HepG2 (cell line): ENCODE data around the gene POFUT1. TPM values are rescaled to one million over a fixed set of nuclear protein-coding genes. Genes with fewer than 3 reads are reported as not detected.

Experiments used
- ATAC-seq: fragments of 200-7000 bp; cut with Tn5 transposase; 3 replicates; pipeline ENCODE4 v1.9.1; 2020; ENCODE audit warnings: mild to moderate bottlenecking, moderate library complexity
- BruUV-seq: library from RNA; stranded (reverse); fragments of 400-500 nt; replicated peaks from 2 replicates; lab custom pipeline; 2021; lab: Mats Ljungman, UMichigan
- CTCF ChIA-PET: fragments of 300-600 bp; formaldehyde crosslinking; extraction: SDS; loops from one replicate; lab custom pipeline; 2021; ENCODE audit warnings: low total read pairs, inconsistent platforms, low intra/inter-chr PET ratio; lab: Yijun Ruan, JAX
- POLR2A ChIA-PET: fragments of 350-600 bp; sonication (Branson Sonifier 250); formaldehyde crosslinking; loops from one replicate; lab custom pipeline; 2020; ENCODE audit warnings: antibody characterized with exemption, inconsistent platforms; lab: Yijun Ruan, JAX
- DNase-seq: peaks from one replicate; pipeline ENCODE4 v3.0.0-alpha.2; 2015; ENCODE audit warnings: low spot score
- FAIRE-seq: peaks from 3 replicates; lab custom pipeline; 2011; peaks lifted over from hg19 to GRCh38; lab: Jason Lieb, UNC
- H2AFZ ChIP-seq: one replicate; pipeline ENCODE4 v1.6.1; 2011; ENCODE audit warnings: low read length, inconsistent platforms
- H3K27ac ChIP-seq: fragments of 300-600 bp; 3 replicates; pipeline ENCODE4 v1.8.0; 2011; ENCODE audit warnings: mixed run types, mild to moderate bottlenecking, mixed read lengths, low read length, inconsistent platforms; ENCODE audit not compliant: insufficient read depth; ENCODE audit errors: extremely low read length
- H3K27me3 ChIP-seq, 2 experiments: fragments of 200-600 bp in 1 of 2; 2 replicates in 1 of 2; 3 replicates in 1 of 2; pipeline versions ENCODE4 v1.6.0 to v1.8.0; 2011; ENCODE audit warnings: low read length in 2 of 2, mild to moderate bottlenecking in 2 of 2, moderate library complexity in 2 of 2, inconsistent platforms in 1 of 2; ENCODE audit not compliant: insufficient read depth in 2 of 2, control insufficient read depth in 1 of 2
- H3K36me3 ChIP-seq, 2 experiments: fragments of 200-600 bp in 1 of 2; replicated peaks in 1 of 2; 2 replicates in 1 of 2; 3 replicates in 1 of 2; pipeline versions ENCODE4 v1.5.1 to v1.8.0; 2011; ENCODE audit warnings: low read length in 2 of 2, inconsistent platforms in 1 of 2; ENCODE audit not compliant: insufficient read depth in 2 of 2, control insufficient read depth in 1 of 2
- H3K4me1 ChIP-seq: 2 replicates; pipeline ENCODE4 v1.5.1; 2012; ENCODE audit warnings: low read length, inconsistent platforms; ENCODE audit not compliant: insufficient read depth
- H3K4me2 ChIP-seq: 2 replicates; pipeline ENCODE4 v1.6.0; 2011; ENCODE audit warnings: low read depth, low read length, inconsistent platforms
- H3K4me3 ChIP-seq, 3 experiments: fragments of 200-600 bp in 1 of 3; sonication (generic), shearing (Covaris generic) in 1 of 3; replicated peaks in 1 of 3; 2 replicates each; pipeline ENCODE4 v1.5.1; 2011 to 2016; ENCODE audit warnings: low read length in 3 of 3, inconsistent platforms in 2 of 3, low read depth in 2 of 3, mild to moderate bottlenecking in 2 of 3, control low read depth in 1 of 3, mixed read lengths in 1 of 3; ENCODE audit not compliant: insufficient read depth in 1 of 3
- H3K79me2 ChIP-seq: one replicate; pipeline ENCODE4 v1.6.1; 2011; ENCODE audit warnings: low read length, inconsistent platforms; ENCODE audit not compliant: insufficient read depth
- H3K9ac ChIP-seq: 2 replicates; pipeline ENCODE4 v1.6.0; 2011; ENCODE audit warnings: mild to moderate bottlenecking, low read depth, low read length, inconsistent platforms; ENCODE audit not compliant: insufficient read depth
- H3K9me3 ChIP-seq: 2 replicates; pipeline ENCODE4 v1.5.1; 2012; ENCODE audit warnings: mild to moderate bottlenecking, low read length
- H4K20me1 ChIP-seq: 2 replicates; pipeline ENCODE4 v1.6.0; 2011; ENCODE audit warnings: inconsistent platforms, mild to moderate bottlenecking, low read length, moderate library complexity; ENCODE audit not compliant: insufficient read depth
- DNMT1 ChIP-seq: sonication (generic); formaldehyde crosslinking; IDR thresholded peaks from 2 replicates; pipeline ENCODE4 v1.5.1; 2020; ENCODE audit warnings: mild to moderate bottlenecking, missing genetic modification reagents
- EP300 ChIP-seq, 3 experiments: sonication (generic) in 1 of 3; formaldehyde crosslinking in 1 of 3; IDR thresholded peaks; 2 replicates each; pipeline versions ENCODE4 v1.5.1 to v1.6.1; 2011 to 2020; ENCODE audit warnings: low read depth in 2 of 3, low read length in 2 of 3, borderline replicate concordance in 1 of 3, improper control_type of control experiment in 1 of 3, mild to moderate bottlenecking in 1 of 3, missing genetic modification reagents in 1 of 3, moderate library complexity in 1 of 3
- FOXM1 ChIP-seq: sonication (generic); formaldehyde crosslinking; IDR thresholded peaks from 2 replicates; pipeline ENCODE4 v1.5.0; 2020; ENCODE audit warnings: missing genetic modification reagents
- JUNB ChIP-seq: sonication (generic); formaldehyde crosslinking; IDR thresholded peaks from 2 replicates; pipeline ENCODE4 v1.8.0; 2022; ENCODE audit warnings: missing genetic modification reagents, mild to moderate bottlenecking, borderline replicate concordance
- KLF15 ChIP-seq: sonication (generic); formaldehyde crosslinking; IDR thresholded peaks from 2 replicates; pipeline ENCODE4 v1.8.1; 2023; ENCODE audit warnings: borderline replicate concordance, mild to moderate bottlenecking, inconsistent platforms, missing genetic modification reagents, mixed read lengths
- KMT2A ChIP-seq: sonication (generic); formaldehyde crosslinking; IDR thresholded peaks from 2 replicates; pipeline ENCODE4 v1.4.0; 2020; ENCODE audit warnings: missing genetic modification reagents
- NR1H2 ChIP-seq: sonication (generic); formaldehyde crosslinking; IDR thresholded peaks from 2 replicates; pipeline ENCODE4 v1.8.1; 2022; ENCODE audit warnings: low read depth, missing genetic modification reagents, borderline replicate concordance
- POLR2A ChIP-seq, 2 experiments: IDR thresholded peaks; 2 replicates each; pipeline ENCODE4 v1.6.1; 2011; ENCODE audit warnings: low read depth in 2 of 2, low read length in 2 of 2, mild to moderate bottlenecking in 1 of 2, moderate library complexity in 1 of 2; ENCODE audit not compliant: insufficient read depth in 1 of 2
- ZNF20 ChIP-seq: sonication (generic); formaldehyde crosslinking; IDR thresholded peaks from 2 replicates; pipeline ENCODE4 v1.4.0; 2020; ENCODE audit warnings: mild to moderate bottlenecking, moderate library complexity, missing genetic modification reagents
- ZNF263 ChIP-seq: sonication (generic); formaldehyde crosslinking; IDR thresholded peaks from 2 replicates; pipeline ENCODE4 v1.4.0; 2020; ENCODE audit warnings: missing genetic modification reagents
- ZNF629 ChIP-seq: sonication (generic); formaldehyde crosslinking; conservative IDR thresholded peaks from 2 replicates; pipeline ENCODE4 v1.5.0; 2020; ENCODE audit warnings: missing genetic modification reagents
- ZNF773 ChIP-seq: sonication (generic); formaldehyde crosslinking; IDR thresholded peaks from 2 replicates; pipeline ENCODE4 v1.4.0; 2020; ENCODE audit warnings: missing genetic modification reagents, borderline replicate concordance
- WGBS: methylation state at CpG from one replicate; pipeline ENCODE4 v1.1.6; 2017; ENCODE audit warnings: low lambda C conversion rate; 5-methylcytosine and 5-hydroxymethylcytosine counted together
- in situ Hi-C: cut with HindIII; loops from 2 replicates; pipeline ENCODE4 v1.10.0; 2017; ENCODE audit warnings: low pct_unique_long_range_greater_than_20kb; ENCODE audit not compliant: extremely low pct_ligation_motif_present
- intact Hi-C: fragments of 100-400 bp; cut with micrococcal nuclease; formaldehyde crosslinking; loops from one replicate; pipeline ENCODE4 v1.10.0; 2022; ENCODE audit not compliant: unreplicated experiment
- polyA plus RNA-seq, 8 experiments: library from polyadenylated mRNA; depleted of rRNA in 3 of 8; stranded (reverse) in 7 of 8; unstranded in 1 of 8; fragments of >200 nt; fragmentation: Illumina TruSeq in 4 of 8; extraction: Trizol in 4 of 8; gene quantifications; 2 replicates each; pipeline versions ENCODE4 v1.2.1 to v1.2.3, GENCODE V29; 2011 to 2016; ENCODE audit warnings: low read depth in 4 of 8, missing spikeins in 1 of 8, mixed read lengths in 1 of 8; ENCODE audit not compliant: insufficient read depth in 1 of 8
- total RNA-seq, 5 experiments: library from RNA; depleted of rRNA; stranded (reverse); fragments of >200 nt; fragmentation: Illumina TruSeq; extraction: Trizol; gene quantifications; 2 replicates each; pipeline ENCODE4 v1.2.3, GENCODE V29; 2016; ENCODE audit warnings: low read depth in 1 of 5
- TF ChIP-seq, protein P1 (sequence below): IDR thresholded peaks from 2 replicates; pipeline ENCODE4 v1.6.1; 2016
- TF ChIP-seq, protein P2 (sequence below): sonication (generic); formaldehyde crosslinking; IDR thresholded peaks from 2 replicates; pipeline ENCODE4 v1.9.0; 2021; ENCODE audit warnings: missing genetic modification reagents, borderline replicate concordance
- TF ChIP-seq, protein P3 (sequence below): sonication (generic); formaldehyde crosslinking; IDR thresholded peaks from 2 replicates; pipeline ENCODE4 v1.8.0; 2022; ENCODE audit warnings: missing genetic modification reagents, mild to moderate bottlenecking, inconsistent platforms, borderline replicate concordance

POFUT1 gene
- total and polyA plus RNA-seq, 2 of the 13 experiments (the other 11 are each of a cell fraction or from before 2014, with no cell fraction given): 35.5 to 58.3 TPM

DNA sequence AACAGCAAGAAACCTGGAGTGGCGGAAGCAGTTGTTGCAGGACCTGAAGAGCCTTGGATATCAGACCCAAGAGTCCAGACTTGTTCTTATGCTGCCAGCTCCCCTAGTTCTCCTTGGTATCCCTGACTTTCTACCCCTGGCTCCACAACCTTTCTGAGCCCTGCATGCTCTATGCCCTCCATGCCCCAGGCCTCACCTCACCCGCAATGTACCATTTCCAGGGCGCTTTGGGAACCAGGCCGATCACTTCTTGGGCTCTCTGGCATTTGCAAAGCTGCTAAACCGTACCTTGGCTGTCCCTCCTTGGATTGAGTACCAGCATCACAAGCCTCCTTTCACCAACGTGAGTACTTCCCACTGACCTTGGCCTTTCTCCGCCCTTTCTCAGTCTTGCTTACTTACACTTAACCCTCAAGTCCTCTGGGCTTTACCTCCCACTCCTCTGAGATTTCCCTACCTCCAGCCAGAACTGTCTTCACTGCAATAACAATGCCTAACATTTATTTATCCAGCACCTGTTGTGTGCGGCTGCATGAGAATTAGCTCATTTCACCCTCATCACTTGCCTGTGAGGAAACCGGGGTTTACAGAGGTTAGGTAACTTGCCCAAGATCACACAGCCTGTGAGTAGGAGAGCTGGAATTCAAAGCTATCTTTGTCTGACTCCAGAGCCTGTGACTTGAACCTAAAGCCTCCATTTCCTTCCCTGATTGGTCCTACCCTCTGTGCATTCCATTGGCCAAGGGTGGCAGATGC lies 2.3 kb downstream of the POFUT1 start:
- DNase-seq (no peak), ATAC-seq (no peak)
- no peak overlapping the region for H3K9ac ChIP-seq
- TF ChIP-seq, protein P1, sequence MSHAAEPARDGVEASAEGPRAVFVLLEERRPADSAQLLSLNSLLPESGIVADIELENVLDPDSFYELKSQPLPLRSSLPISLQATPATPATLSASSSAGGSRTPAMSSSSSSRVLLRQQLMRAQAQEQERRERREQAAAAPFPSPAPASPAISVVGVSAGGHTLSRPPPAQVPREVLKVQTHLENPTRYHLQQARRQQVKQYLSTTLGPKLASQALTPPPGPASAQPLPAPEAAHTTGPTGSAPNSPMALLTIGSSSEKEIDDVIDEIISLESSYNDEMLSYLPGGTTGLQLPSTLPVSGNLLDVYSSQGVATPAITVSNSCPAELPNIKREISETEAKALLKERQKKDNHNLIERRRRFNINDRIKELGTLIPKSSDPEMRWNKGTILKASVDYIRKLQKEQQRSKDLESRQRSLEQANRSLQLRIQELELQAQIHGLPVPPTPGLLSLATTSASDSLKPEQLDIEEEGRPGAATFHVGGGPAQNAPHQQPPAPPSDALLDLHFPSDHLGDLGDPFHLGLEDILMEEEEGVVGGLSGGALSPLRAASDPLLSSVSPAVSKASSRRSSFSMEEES: no peak
- TF ChIP-seq FOXM1 (CRISPR knock-in tag) (no peak), NR1H2 (CRISPR knock-in tag) (0 out of 2 replicates have a peak, but pooled peaks have one; percentile 10), POLR2A (IDR thresholded peaks at IDR 0.05; ENCODE audit: insufficient read depth in 1 of 2, low read depth in 2 of 2, low read length in 2 of 2) (0 out of 4 replicates have a peak, but pooled peaks of 1 of the 2 experiments have one; percentile 46), KLF15 (CRISPR knock-in tag) (no peak), JUNB (CRISPR knock-in tag) (peak; percentile 36; the same call in 1 of the 2 replicates), KMT2A (CRISPR knock-in tag) (no peak), ZNF773 (CRISPR knock-in tag) (no peak), ZNF629 (CRISPR knock-in tag) (no peak), ZNF20 (CRISPR knock-in tag) (no peak), EP300 (IDR thresholded peaks at IDR 0.05; ENCODE audit: low read depth in 2 of 2, low read length in 2 of 2) (no peak), EP300 (CRISPR knock-in tag; IDR thresholded peaks at IDR 0.05; ENCODE audit: borderline replicate concordance) (no peak), ZNF263 (CRISPR knock-in tag) (no peak), DNMT1 (0 out of 2 replicates have a peak, but pooled peaks have one; percentile 13)
- TF ChIP-seq, protein P2, sequence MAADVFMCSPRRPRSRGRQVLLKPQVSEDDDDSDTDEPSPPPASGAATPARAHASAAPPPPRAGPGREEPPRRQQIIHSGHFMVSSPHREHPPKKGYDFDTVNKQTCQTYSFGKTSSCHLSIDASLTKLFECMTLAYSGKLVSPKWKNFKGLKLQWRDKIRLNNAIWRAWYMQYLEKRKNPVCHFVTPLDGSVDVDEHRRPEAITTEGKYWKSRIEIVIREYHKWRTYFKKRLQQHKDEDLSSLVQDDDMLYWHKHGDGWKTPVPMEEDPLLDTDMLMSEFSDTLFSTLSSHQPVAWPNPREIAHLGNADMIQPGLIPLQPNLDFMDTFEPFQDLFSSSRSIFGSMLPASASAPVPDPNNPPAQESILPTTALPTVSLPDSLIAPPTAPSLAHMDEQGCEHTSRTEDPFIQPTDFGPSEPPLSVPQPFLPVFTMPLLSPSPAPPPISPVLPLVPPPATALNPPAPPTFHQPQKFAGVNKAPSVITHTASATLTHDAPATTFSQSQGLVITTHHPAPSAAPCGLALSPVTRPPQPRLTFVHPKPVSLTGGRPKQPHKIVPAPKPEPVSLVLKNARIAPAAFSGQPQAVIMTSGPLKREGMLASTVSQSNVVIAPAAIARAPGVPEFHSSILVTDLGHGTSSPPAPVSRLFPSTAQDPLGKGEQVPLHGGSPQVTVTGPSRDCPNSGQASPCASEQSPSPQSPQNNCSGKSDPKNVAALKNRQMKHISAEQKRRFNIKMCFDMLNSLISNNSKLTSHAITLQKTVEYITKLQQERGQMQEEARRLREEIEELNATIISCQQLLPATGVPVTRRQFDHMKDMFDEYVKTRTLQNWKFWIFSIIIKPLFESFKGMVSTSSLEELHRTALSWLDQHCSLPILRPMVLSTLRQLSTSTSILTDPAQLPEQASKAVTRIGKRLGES (CRISPR knock-in tag): no peak
- TF ChIP-seq, protein P3, sequence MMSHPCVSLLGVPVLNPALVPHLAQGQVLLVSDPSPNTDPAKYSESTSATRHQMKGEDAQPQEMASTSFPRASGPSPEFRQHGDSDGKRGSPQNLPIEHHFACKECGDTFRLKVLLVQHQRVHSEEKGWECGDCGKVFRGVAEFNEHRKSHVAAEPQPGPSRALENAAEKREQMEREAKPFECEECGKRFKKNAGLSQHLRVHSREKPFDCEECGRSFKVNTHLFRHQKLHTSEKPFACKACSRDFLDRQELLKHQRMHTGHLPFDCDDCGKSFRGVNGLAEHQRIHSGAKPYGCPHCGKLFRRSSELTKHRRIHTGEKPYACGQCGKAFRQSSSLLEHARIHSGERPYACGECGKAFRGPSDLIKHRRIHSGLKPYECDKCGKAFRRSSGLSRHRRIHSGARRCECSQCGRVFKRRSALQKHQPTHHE (CRISPR knock-in tag): no peak

More for the DNA sequence above, 2.3 kb downstream of the POFUT1 start:
- BruUV-seq: no TSS peak
- Histone ChIP-seq H3K36me3 (peaks cover 13 to 38% of the 10 kb centered on the region in 2 experiments), H3K27me3 (peaks cover 0 to 7% of the 10 kb centered on the region in 2 experiments; a peak in 1 of 5 replicates), H3K4me3 (no peak overlapping the region), H3K27ac (peak overlapping the region; percentile 15), H2AFZ (no peak overlapping the region), H3K4me1 (peaks cover 64% of the 10 kb centered on the region), H3K79me2 (peaks cover 41% of the 10 kb centered on the region), H3K4me2 (peak overlapping the region; percentile 84; the same call in 1 of the 2 replicates), H4K20me1 (peaks cover 14% of the 10 kb centered on the region), H3K9me3 (no peaks in the 10 kb centered on the region)
- FAIRE-seq: peak; percentile 8
- WGBS: 79% methylated on average over 9 of the region's 9 CpGs
- POLR2A ChIA-PET: interaction anchor here (1.0 to 1.5 kb wide), 2 partner anchors 51 to 79 kb away, joined by 3 read pairs; no protein-coding TSS in a partner anchor
- intact Hi-C loops: loop anchor here (5.0 kb wide), 3 partner anchors 47 to 117 kb away; no protein-coding TSS in a partner anchor
- in situ Hi-C loops: no loop called here
- CTCF ChIA-PET: no interaction called here
